NB4 (cell line): ENCODE measurements around the gene XCL1.

ENCODE experiments used
- DNase-seq: peaks from one replicate; pipeline ENCODE4 v3.0.0; 2010; ENCODE audit warnings: low read depth
- H3K4me3 ChIP-seq: one replicate; pipeline ENCODE4 v1.5.1; 2011; ENCODE audit warnings: mild to moderate bottlenecking, low read depth, low read length, moderate library complexity
- MYC ChIP-seq: IDR thresholded peaks from 2 replicates; pipeline ENCODE4 v1.6.1; 2011; ENCODE audit warnings: low read depth, low read length
- POLR2A ChIP-seq: IDR thresholded peaks from 2 replicates; pipeline ENCODE4 v1.6.1; 2011; ENCODE audit warnings: mild to moderate bottlenecking; ENCODE audit not compliant: insufficient read length; ENCODE audit errors: extremely low read depth
- TF ChIP-seq, protein P1 (sequence below): IDR thresholded peaks from 2 replicates; pipeline ENCODE4 v1.6.1; 2011; ENCODE audit warnings: low read depth, low read length
- TF ChIP-seq, protein P2 (sequence below): IDR thresholded peaks from one replicate; pipeline ENCODE4 v1.5.1; 2012; ENCODE audit warnings: low read depth, low read length

Gene XCL1

DNA sequence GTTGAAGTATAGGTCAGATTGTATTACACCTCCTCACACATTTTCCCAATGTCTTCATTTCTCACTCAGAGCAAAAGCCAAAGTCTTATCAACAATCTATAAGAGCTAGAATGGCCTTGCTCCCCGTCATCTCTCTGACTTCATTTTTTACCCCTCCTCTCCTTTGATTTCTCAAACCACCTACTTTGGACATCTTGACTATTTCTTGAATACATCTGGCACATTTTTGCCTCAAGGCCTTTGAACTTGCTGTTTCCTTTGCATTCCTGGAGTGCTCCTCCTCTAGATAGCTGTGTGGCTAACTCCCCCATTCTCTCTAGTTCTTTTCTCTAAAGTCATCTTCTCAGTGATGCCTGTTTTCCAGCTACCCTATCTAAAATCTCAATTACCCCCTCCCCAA is 25.4 kb upstream of the XCL1 start:
- TF ChIP-seq, protein P1, sequence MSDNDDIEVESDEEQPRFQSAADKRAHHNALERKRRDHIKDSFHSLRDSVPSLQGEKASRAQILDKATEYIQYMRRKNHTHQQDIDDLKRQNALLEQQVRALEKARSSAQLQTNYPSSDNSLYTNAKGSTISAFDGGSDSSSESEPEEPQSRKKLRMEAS = no peak
- TF ChIP-seq POLR2A = no peak
- TF ChIP-seq, protein P2, sequence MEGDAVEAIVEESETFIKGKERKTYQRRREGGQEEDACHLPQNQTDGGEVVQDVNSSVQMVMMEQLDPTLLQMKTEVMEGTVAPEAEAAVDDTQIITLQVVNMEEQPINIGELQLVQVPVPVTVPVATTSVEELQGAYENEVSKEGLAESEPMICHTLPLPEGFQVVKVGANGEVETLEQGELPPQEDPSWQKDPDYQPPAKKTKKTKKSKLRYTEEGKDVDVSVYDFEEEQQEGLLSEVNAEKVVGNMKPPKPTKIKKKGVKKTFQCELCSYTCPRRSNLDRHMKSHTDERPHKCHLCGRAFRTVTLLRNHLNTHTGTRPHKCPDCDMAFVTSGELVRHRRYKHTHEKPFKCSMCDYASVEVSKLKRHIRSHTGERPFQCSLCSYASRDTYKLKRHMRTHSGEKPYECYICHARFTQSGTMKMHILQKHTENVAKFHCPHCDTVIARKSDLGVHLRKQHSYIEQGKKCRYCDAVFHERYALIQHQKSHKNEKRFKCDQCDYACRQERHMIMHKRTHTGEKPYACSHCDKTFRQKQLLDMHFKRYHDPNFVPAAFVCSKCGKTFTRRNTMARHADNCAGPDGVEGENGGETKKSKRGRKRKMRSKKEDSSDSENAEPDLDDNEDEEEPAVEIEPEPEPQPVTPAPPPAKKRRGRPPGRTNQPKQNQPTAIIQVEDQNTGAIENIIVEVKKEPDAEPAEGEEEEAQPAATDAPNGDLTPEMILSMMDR = no peak
- TF ChIP-seq MYC = no peak
- DNase-seq = no peak
- no peak overlapping the region for H3K4me3 ChIP-seq

DNA sequence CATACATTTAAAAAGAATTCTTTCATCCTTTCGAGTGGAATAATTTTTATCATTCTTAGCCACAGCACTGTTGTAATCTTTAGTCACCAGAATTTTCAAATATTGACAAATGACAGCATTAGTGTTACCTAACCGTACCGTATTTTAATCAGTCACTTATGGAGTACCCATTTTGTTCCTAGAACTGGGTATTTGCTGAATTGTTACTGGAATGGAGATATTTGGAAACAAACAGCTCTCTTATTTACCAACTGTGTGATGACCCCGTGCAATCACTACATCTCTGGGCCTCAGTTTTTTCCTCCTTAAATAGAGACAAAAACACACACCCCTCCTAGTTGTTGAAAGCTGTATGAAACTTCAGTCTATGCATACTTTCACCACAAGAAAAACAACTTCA is 24.7 kb upstream of the XCL1 start:
- TF ChIP-seq POLR2A (no peak), MYC (no peak)
- TF ChIP-seq, protein P1 = no peak
- TF ChIP-seq, protein P2 = no peak
- H3K4me3 ChIP-seq = no peak overlapping the region
- no peak for DNase-seq

DNA sequence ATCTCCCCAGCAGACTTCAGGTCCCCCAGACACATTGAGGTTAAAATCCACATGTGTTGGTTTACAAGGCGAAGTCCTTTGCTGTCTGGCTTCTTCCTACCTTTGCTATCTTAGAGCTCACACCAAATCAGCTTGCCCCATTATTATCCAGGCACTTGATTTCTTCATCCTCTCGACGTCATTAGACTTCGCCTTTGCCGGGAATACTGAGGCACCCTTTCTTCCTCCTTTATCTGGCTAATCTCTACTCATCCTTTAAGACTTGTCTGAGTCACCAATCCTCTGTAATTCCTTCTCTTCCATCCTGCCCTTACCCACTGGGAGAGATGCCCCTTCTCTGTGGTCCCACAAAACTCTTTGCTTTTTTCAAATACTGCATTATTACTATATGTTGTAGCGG is 23.4 kb upstream of the XCL1 start:
- DNase-seq = no peak
- TF ChIP-seq, protein P2 = no peak
- TF ChIP-seq POLR2A (no peak), MYC (no peak)
- TF ChIP-seq, protein P1 = no peak
- no peak overlapping the region for H3K4me3 ChIP-seq

DNA sequence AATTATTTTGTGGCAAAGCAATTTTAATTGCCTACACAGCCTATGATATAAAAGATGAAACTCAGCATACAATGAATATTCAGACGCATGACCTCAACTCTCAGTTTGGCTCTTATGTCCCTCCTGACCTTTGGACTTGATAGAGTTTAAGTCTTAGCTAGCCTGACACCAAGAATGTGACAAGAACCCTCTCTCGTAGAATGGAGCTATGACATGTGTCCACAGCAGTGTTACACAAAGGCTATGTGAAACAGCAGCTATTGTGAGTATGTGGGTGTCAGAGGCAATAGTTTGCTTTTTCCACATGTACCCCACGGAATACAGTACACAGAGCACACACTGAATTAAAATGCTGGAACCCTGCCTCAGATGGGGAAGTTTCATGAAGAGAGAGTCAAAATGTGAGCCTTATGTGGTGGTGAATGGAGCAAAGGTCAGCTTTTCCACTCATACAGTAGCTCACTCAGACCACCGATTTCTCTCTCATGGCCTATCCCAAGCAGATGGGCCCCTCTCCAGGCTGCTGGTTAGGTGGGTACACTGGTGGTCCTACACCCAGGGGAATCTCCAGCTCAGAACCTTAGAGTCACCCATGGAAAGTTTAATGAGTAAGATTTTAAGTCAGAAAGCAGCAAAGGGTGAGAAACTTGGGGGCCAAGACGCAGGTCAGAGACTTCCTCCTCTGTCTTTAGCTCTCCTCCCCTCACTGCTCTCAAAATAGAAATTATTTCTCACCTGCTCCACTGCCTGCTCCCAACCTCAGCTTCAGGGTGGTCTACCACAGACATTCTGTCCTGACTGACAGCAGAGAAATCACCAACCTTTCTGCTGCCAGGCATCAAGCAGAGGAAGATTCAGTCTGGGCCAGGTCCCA is 22.5 kb upstream of the XCL1 start:
- no peak for DNase-seq
- TF ChIP-seq MYC (no peak), POLR2A (no peak)
- TF ChIP-seq, protein P2 = no peak
- TF ChIP-seq, protein P1 = no peak
- H3K4me3 ChIP-seq = no peak overlapping the region

DNA sequence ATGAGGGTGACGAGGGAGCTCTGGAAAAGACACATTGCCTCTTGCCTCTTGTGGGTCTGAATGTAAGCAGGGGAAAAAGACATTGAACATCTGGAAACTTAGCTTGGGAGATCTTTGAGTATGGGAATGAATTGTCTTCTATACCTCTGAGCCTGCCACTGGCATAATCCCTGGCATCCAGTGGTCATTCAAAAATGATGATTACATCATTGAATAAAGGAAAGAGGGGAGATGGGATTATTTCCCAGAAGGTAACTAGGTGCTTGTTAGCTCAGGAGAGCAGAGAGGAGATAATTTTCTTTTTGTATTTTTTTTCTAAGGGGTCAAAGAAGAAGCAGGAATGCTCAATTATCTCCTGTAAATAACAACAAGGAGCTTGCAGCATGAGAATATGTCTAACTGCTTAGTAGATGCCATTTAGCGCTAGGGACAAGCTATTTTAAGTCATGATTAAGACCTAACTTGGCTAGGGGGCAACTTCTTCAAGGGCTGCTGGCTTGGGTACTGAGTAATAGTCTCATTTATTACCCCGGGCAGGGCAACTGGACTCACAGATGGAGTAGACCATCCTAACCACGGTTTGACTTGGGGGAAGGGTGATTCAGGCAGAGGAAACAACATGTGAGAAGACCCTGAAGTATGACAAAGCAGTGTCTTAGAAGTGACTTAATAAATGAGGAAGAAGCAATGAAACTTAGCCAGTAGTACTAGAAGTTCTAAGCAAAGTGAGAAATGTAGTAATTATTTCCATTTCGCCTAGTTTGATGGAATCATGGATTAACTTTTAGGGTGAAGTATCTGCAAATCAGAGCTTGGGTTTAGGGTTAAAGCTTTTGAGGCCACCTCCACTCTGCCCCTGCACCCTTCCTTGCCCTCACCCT is 21.6 kb upstream of the XCL1 start:
- TF ChIP-seq, protein P2 = no peak
- TF ChIP-seq, protein P1 = no peak
- TF ChIP-seq MYC (no peak), POLR2A (no peak)
- peak; percentile 26 for DNase-seq
- no peak overlapping the region for H3K4me3 ChIP-seq
